GM19025 (cell line): Measurements from ENCODE around the gene GAL.

Source experiments
- ATAC-seq: cut with Tn5 transposase; IDR thresholded peaks from one replicate; pipeline ENCODE4 v1.9.1; 2021; ENCODE audit warnings: mild to moderate bottlenecking, low read depth, moderate library complexity; ENCODE audit not compliant: unreplicated experiment

GAL gene

DNA sequence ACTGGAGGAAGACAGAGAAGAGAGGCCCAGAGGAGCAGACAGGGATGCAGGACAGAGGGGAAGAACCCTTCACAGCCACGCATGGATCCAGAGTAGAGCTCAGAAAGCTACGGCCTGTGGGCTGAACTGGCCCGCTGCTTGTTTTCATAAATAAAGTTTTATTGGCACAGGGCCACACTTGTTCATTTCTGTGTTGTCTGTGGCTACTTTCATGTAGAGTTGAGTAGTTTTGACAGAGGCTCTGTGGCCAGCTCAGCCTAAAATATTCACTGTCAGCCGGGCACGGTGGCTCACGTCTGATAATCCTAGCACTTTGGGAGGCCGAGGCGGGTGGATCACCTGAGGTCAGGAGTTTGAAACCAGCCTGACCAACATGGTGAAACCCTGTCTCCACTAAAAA, 26.2 kb upstream of the GAL start:
- ATAC-seq: no peak

DNA sequence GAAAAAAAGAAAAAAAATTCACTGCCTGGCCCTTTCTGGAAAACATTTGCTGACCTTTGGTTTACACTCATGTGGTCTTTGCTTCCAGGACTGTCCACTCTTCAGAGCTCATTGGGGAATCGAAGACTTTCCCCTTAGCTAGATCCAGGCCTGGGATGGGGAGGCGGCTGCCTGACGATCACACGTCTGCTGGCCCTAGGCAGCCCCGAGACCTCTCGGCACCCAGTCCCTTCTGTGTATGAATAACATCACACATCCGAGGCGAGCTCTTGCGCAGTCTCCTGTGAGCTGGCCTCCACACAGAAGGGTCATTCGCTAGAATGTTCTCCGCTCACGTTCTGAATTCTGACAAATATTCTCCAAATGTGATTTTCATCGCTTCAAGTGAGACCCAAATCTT, 25.7 kb upstream of the GAL start:
- no peak for ATAC-seq

DNA sequence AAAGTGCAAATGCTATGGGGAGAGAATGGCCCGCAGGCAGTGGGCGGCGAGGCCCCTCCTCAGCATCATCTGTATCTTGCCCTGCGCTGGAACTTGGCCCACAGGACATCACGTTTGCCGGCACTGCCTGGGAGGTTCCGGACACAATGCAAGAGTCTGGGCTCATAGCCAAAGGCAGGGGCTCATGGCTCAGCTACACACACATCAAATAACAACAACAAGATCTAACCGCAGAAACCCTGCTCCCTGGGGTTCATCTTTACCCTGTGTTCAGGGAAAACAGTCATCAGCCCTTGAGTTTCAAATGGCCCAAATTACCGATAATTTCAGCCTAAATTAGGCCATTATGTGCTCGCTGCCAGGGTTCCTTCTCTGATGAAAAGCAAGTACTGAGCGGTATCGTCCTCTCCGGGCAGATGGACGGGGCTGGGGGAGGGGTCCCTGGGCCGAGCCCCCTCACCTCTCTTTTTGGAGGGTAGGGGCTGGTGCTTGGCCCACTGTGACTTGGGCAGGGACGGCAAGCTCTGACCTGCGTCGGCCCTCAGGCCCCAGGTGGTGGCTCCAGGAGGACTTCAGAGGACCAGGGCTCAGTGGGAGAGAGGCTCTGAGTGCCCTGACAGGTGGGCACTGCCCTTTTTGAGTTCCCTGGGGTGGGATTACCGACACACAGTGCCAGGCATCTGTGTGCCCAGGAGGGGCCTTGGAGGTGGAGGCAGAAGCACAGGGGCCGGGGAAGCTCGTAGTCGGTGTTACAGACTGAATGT, 25.0 kb upstream of the GAL start:
- no peak for ATAC-seq

DNA sequence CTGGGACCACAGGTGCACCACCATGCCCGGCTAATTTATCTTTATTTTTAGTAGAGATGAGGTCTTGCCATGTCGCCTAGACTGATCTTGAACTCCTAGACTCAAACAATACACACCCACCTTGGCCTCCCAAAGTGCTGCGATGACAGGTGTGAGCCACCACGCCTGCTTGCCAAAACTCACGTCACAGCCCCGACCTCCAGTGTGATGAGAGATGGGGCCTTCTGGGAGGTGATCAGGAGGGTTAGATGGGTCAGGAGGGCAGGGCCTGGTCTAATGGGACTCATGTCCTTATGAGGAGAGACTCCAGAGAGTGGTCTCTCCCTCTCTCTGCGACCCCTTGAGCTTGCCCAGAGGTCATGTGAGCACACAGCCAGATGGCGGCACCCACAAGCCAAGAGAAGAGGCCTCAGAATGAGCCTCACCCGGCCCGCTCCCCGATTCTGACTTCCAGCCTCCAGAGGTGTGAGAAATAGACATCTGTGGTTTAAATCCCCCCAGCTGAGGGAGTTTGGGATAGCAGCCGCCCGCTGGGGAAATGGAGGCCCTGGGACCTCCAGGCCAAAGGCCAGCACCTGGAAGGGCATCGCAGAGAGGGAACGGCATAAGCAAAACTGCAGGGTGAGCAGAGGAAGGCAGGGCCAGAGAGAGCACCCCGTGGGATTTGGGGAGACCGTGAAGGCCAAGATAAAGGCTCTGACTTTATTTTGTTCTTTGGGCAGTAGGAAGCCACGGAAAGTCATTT, 24.1 kb upstream of the GAL start:
- ATAC-seq: no peak

DNA sequence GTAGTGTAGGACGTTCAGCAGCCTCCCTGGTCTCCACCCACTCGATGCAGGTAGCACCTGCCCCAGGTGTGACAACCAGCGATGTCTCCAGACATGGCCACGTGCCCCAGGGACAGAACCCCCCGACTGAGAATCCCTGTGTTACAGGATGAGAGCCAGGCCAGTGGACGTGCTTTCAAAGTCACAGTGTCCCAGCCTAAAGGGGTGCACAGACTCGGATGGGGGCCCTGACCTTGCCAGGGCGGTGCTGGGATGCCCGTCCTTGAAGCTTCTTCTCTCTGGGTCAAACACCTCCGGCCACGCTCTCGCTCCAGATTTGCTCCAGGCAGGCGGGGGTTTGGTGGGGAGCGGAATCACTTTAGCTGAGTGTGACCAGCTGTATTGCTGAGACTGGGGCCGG, 23.3 kb upstream of the GAL start:
- no peak for ATAC-seq

DNA sequence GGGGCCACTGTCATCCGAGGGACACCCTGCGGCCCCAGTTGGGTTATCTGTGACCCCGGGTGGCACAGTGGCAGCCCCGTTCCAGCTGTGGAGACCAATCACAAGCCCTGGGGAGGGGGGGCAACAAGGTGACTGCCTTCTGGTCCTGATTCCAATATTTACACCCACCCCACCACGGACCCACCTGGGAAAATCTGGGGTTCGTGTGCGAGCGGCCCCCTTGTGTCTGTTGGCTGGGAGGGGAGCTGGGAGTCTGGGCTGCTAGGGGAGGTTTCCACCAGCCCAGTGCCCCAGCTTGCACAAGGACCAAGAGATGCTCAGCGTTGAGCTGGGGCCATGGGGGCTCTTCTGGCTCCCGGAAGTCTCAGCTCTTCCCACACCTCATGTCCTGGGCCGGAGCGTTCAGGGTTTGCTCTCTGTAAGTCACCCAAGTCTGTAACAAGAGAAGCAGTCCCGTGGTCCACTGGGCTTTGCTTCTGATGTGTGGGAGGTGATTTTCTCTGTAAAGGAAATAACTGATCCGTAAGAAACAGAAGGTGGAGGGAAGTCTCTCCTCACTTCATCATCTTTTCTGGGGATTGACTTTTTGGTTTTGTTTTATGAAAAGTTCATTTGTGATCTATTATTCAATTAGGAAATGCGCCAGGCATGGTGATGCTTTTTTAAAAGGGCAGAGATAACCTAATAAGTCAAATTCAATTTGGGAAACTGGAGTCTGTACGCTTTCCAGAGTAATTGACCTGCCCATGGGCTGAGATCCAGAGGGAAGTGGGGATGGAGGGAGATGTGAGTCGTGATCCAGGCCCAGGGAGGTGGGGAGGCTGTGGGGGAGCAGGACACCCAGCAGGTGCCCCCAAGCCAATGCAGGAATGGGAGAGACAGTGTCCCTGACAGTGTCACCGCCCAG, 22.4 kb upstream of the GAL start:
- no peak for ATAC-seq

- ATAC-seq: no peak
Measured at GRCh38 chr11:68663482-68664010, 20.8 kb upstream of the GAL start.

DNA sequence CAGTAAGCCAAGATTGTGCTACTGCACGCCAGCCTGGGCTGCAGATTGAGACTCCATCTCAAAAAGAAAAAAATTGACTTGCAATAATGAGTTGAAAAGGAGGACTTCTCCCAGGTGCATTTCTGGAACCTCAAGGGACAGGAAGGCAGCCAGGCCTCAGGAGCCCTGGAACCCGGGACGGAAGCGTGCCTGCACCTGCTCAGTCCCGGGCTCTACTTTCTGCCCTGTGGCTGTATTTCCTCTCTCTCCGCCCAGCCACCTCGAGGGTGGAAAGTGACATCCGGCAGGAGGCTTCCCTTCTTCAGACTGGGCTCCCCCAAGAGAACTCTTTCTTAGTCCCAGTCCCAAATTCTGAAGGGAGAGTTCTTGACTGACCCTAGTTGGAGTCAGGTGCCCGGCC, 20.2 kb upstream of the GAL start:
- no peak for ATAC-seq

GRCh38 chr11:68664906-68665305, 19.4 kb upstream of the GAL start:
- ATAC-seq: no peak

DNA sequence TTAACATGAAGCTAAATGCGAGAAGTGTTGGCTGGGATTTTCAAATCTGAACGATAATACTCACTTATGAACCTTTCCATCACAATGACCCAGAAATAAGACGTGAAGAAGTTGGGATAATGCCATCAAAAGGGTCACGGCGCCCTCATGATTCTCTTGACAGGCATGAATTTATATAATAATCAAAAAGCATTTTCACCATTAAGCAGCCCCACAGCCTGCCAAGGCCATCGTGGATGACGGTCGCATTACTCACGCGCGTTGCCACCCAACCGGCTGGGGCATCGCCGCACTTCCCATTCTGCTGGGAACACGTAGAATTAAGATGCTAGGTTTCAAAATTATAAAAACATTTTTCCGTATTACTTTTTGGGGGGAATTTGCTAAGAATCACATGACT, 18.9 kb upstream of the GAL start:
- no peak for ATAC-seq

DNA sequence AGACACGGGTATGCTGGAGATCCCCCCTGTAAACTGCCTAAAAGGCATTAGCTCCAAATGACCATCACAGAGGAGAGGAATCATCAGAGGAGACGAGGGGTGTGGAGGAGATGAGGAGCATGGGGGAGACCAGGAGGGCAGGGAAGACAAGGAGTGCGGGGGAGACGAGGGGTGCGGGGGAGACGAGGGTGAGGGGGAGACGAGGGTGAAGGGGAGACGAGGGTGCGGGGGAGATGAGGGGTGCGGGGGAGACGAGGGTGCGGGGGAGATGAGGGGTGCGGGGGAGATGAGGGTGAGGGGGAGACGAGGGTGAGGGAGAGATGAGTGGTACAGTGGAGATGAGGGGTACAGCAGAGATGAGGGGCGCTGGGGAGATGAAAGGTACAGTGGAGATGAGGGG, 17.5 kb upstream of the GAL start:
- ATAC-seq: no peak

GRCh38 chr11:68667511-68668500, 16.5 kb upstream of the GAL start:
- ATAC-seq: no peak

DNA sequence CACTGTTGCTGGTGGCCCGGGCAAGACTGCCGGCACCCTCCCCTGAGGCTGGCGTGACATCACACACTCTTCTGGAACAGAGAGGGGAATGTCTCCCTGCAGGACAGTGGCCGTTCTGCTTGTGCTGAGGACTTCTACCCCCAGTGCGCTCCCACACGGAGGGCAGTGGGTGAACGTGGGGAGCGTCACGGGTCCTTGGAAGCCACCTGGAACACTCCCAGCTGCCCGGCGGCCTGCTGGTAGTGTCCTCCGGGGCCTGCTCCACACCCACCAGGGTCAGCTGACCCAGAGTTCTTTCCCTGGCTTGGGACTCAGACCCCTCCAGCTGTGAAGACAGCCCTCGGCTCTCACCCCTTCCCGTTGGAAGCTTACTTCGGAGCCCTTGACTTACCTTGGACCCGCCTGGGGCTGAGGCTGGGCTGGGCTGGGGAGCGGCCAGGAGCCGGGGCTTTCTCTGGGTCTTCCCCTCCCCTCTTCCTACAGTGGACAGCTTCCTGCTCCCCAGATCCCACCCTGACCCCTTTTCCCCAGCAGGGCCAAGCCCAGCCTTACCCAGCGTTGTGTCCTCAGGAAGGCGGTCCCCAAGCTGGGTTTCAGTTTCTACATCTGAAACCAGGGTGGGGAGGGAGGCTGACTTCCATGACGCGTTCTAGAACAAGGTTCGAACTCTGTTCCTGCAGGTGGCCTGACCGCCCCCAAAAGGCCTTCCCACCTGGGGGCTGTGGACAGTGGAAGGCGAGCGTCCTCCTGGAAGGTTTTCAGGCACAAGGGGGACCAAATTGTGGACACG, 14.8 kb upstream of the GAL start:
- ATAC-seq: no peak

DNA sequence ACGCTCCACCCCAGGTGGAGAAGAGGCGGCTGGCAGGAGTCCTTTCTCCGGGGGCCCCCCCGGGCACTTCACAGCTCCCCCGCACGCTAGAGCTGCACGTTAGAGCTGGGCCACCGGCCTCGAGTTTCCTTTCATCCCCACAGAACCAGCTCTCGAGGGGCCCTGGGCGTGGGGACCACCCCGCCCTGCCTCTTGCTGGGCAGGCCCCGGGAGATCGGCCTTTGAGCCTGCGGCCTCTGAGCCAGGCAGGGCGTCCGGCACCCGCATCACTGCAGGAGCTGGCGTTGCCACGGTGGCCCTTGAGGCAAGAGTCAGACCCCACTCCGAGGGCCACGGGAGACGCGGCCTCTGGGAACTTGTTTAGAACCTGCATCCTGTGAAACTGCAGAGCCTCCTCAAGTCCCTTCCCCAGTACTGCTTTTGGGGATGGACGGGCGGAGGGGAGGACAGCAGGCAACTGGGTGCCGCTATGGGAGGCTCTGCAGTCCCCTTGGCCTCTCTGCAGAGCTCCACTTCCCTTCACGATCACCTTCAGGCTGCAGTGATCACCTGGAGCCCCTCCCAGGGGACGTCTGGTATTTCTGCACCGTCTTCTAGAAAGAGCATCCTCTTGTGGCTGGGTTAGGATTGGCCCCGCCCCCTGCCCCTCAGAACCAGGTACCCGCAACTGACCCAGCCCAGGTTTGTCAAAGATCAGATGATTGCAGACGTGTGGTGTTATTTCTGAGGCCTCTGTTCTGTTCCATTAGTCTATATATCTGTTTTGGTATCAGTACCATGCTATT, 13.9 kb upstream of the GAL start:
- no peak for ATAC-seq

DNA sequence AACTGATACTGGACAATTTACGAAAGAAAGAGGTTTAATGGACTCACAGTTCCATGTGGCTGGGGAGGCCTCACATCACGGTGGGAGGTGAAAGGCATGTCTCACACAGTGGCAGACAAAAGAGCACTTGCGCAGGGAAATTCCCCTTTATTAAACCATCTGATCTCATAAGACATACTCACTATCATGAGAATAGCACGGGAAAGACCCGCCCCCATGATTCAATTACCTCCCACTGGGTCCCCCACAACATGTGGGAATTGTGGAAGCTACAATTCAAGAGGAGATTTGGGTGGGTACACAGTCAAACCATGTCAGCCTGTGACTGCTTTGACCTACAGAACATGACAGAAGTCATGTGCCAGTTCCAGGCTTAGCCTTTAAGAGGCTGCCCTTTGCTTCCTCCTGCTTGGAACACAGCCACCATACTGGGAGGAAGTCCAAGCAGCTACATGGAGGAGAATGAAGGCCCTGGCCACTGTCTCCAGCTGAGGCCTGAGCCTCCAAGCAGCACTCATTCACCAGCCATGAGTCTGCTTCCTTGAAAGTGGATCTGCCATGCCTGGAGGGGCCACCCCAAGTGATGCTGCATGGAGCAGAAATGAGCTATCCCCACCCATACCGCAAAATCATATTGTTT, 10.9 kb upstream of the GAL start:
- no peak for ATAC-seq

DNA sequence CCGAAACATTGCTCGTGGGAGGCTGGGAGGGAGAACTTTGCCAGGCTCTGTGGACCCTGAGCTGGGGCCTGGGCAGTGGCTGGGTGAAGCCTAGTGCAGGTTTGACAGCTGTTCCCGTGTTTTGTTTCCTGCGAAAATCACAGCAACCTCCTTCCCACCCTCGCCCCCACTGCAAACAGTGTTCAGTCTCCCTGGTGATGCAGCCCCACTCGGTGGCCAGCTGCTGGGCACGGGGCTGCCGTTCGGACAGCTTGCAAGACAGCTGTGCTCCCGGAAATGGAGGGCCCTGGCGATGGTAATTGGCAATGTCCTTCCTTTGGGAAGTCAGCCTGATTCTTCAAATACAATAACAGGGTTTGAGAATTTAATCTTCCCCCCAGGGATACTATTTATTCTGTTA, 10.4 kb upstream of the GAL start:
- no peak for ATAC-seq

GRCh38 chr11:68674461-68674860, 9.9 kb upstream of the GAL start:
- no peak for ATAC-seq

DNA sequence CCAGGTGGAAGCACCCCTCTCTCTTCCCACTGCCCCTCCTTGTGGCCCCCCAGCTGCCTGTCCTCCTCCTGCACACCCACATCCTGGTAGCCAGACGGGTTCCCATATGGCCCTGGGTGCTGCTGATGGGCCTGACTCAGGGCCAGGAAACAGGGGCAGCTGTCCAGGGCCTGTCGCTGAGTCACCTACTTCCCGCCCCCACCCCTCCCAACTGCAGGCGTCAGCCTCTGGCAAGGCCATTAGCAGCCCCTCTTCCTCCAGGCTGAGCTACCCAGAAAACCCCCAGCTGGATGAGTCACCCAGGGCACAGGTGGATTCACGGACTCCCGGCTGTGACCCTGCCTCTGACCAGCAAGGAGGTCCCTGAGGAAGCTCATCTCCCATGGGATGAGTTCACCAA, 6.9 kb upstream of the GAL start:
- ATAC-seq: no peak
